ENCODE measurements around the gene MS4A12.
"Not testable (repeated sequence)": the region's sequence is repeated elsewhere in the genome, so short reads cannot be mapped to it uniquely, and the experiment has no call there.

MS4A12 gene

DNA sequence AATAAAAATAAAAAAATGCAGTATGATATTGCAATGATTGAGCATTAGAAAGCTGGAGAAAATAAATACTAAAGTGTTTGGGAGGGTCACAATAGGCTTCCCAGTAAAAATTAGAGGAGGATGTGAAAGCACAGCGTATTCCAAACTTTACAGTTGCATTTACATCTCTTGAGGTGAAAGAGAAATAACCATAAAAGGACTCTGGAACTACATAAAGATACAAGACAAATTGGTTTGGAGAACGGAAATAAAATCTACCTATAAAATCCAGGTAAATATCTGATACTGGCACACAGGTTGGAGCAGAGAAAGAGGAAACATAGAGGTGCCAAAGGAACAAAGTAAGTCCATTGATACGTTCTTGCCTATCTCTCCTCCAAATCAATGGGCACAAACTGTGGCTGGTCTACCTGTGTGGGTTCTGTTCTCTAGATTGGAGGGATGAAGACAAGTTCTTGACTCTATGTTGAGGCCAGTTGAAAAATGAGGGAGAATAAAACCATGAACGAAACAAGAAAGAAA lies at the start of gene MS4A12:
Gene MS4A12, plus strand, starts transcription at position 291 of the 522 bp plus-strand sequence. CDS start 4,541 bp downstream, outside the sequence.
- DNase-seq, result no peak

DNA sequence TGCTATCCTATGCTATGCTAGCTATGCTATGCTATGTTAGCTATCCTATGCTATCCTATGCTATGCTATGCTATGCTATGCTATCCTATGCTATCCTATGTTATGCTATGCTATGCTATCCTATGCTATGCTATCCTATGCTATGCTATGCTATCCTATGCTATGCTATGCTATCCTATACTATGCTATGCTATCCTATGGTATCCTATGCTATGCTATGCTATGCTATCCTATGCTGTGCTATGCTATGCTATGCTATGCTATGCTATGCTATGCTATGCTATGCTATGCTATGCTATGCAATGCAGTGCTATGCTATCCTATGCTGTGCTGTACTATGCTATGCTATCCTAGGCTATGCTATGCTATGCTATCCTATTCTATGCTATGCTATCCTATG lies 45.5 kb upstream of the MS4A12 start:
- DNase-seq, result no peak

DNA sequence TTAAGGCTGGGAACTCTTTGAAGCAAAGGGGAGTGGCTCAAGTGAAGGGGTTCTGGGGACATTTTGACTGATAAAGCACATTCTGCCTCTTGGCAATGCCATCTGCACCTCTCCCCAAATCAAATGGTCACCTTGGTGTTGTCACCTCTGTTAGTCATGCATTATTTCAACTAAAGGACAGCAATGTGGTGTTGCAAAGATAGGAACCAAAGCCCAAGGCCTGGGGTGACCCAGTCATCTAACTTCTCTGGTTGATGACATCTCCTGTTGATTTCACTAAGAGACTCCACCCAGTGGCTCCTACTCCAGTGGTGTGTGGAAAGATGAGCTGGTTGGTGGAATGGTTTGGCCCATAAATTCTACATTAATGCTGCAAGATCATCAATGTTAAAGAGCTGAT lies 44.7 kb upstream of the MS4A12 start:
- no peak for DNase-seq

GRCh38 chr11:60451185-60451584 lies 41.4 kb upstream of the MS4A12 start:
- DNase-seq, result not testable (repeated sequence)

DNA sequence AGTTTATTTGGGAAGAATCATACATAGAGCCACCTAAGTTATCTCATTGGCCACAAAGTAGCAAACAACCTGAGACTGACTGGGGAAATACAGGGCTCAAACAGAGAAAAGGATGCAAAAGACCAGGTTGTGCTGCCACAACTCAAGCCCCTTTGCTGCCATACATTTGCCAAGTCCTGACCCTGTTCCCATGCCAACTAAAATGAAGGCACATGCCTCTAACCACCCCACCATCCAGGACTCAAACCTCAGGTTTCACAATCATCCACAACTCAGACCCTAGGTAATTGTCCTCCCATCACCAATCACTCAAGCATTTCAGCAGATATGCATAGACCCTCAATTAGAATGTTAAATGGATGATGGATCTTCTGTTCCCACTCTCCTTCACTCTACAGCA lies 38.4 kb upstream of the MS4A12 start:
- no peak for DNase-seq

- DNase-seq, result no peak
Measured at GRCh38 chr11:60455531-60456042, 37.0 kb upstream of the MS4A12 start, which contains the start of gene MS4A1. Gene MS4A1 (plus strand): TSS chr11:60455847. CDS start chr11:60462375, 6,528 bp downstream.

GRCh38 chr11:60457576-60457975 lies 35.0 kb upstream of the MS4A12 start:
- DNase-seq, result no peak

- no peak for DNase-seq
Measured at GRCh38 chr11:60459345-60459744, 33.2 kb upstream of the MS4A12 start.

DNA sequence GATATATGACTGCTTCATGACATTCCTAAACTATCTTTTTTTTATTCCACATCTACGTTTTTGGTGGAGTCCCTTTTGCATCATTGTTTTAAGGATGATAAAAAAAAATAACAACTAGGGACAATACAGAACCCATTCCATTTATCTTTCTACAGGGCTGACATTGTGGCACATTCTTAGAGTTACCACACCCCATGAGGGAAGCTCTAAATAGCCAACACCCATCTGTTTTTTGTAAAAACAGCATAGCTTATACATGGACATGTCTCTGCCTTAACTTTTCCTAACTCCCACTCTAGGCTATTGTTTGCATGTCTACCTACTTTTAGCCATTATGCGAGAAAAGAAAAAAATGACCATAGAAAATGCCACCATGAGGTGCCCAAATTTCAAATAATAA lies 23.7 kb upstream of the MS4A12 start:
- no peak for DNase-seq

DNA sequence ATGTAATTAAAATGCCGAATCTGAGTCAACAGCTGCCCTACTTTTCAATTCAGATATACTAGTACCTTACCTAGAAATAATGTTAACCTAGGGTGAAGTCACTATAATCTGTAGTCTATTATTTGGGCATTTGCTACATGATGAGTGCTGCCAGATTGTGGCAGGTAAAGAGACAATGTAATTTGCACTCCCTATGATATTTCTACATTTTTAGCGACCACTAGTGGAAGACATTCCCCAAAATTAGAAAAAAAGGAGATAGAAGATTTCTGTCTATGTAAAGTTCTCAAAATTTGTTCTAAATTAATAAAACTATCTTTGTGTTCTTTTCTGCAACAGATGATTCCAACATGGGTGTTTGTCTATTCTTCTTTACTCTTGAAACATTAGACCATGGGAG lies 22.9 kb upstream of the MS4A12 start:
- no peak for DNase-seq

- DNase-seq, result no peak
Measured at GRCh38 chr11:60477035-60477445, 15.5 kb upstream of the MS4A12 start.

GRCh38 chr11:60482361-60482760 lies 10.2 kb upstream of the MS4A12 start:
- no peak for DNase-seq

DNA sequence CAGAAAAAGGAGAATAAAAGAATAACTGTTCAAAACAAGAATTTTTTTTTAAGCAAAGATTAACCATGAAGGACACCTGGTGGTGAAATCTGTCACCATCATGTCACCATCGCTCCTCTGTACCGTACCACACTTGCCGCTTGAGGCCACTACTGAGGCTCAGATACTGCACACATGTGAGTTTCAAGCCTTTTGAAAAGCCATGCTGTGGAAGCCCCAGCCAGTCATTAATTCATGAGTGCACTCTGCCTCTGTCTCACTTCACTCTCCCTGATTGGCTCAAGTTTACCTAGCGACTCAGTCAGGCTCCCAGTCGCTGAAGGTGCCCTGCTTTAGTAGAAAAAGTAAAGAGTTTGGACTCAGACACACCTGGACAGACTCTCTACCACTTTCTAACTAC lies 6.6 kb upstream of the MS4A12 start:
- no peak for DNase-seq

DNA sequence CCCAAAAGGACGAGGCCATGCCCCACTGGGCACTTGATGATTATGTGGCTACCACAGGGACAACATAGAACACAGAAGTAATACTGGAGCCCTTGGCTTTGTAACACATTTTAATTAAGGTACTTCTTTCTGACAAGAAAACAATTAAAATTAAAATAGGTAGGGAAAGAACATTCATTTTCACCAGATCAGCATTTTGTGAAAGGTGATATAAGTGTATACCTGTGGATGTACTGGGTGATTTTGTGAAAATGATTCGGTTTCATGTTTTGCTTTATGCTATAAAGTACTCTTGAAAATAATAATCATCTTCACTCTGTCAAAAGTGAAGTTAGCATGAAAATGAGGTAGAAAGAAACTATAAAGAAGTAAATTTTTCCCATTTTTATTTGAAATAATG lies 876 bp downstream of the MS4A12 start:
- no peak for DNase-seq

DNA sequence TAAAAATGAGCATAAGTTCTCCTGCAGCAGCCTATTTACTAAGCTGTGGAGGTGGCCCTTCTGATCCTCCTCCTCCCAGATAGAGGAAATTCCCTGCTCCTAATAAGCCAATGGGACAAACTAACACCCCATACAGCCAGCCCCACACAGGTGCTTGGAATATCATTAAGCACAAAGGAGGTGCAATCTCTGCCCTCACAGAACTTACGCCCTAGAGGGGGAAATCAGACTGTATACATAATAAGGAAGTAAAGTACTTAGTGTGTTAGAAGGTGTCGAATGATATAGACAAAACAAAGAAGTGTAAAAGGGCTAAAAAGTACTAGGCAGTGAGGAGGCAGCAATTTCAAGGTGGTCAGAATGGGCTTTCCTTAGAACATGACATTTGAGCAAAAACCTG lies 5.8 kb downstream of the MS4A12 start:
- DNase-seq, result no peak

DNA sequence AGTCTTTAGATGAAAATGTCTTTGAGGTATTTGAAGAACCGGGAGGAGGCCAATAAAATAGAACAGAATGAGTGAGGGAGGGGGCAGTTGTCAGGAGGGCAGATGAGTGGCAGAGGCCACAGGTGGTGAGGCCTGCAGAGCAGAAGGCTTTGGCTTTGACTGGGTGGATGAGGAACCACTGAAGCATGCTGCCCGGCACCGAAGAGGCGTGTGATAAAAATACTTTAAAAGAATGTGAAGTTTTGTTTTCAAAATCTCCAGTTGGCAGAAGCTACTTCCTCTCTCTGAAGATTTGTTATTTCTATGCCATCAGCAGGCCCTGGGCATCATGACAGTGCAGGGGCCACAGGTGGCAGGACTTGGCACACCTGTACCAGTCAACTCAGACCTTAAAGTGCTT lies 6.3 kb downstream of the MS4A12 start:
- peak in 2 of 51 donors; percentile 0 to 1 for DNase-seq

GRCh38 chr11:60500276-60500910 lies 7.8 kb downstream of the MS4A12 start:
- no peak for DNase-seq

DNA sequence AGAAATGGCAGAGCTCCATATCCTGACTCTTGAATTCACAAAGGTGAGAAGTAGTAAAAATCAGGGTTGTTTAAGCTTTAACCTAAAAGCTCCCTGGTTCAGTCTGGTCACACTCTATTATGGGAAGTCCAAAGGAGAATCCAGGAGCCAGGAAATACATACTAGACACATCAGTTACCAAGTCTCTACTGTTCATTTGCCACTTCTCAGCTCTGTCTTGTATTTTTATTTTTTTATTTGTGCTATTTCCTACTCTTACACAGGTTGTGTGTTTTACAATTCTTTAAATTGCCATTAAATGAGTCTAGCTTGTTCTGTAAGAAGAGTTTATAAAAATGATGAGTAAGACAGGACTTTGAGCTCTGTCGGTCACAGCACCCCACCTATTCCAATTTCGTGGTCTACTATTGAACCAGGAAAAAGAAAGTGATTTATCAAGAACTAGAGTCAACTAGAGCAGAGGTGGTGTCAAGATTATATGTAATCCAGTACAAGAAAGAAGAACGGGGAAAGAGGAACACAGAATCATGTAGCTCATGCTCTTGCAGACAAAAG lies 9.7 kb downstream of the MS4A12 start:
- no peak for DNase-seq

GRCh38 chr11:60504219-60504905 lies 11.8 kb downstream of the MS4A12 start:
- no peak for DNase-seq

- not testable (repeated sequence) for DNase-seq
Measured at GRCh38 chr11:60509609-60510008, 17.0 kb downstream of the MS4A12 start.

DNA sequence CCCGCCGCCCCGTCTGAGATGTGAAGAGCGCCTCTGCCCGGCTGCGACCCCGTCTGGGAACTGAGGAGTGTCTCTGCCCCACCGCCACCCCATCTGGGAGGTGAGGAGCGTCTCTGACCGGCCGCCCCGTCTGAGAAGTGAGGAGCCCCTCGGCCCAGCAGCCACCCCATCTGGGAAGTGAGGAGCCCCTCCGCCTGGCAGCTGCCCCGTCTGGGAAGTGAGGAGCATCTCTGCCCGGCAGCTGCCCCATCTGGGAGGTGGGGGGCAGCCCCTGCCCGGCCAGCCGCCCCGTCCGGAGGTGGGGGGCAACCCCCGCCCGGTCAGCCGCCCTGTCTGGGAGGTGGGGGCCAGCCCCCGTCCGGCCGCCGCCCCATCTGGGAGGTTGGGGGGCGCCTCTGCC lies 17.6 kb downstream of the MS4A12 start:
- not testable (repeated sequence) for DNase-seq

- no peak for DNase-seq
Measured at GRCh38 chr11:60511393-60511792, 18.8 kb downstream of the MS4A12 start.
